T-helper 1 cell treated with Interleukin-12 subunit alpha and Interleukin-12 subunit beta and Interleukin-4 antibody, amounts not matched to agents 30 μg/mL and 1 μg/mL, for 36 hours (primary cell): ENCODE measurements around the gene ZNF146.
"Not testable (repeated sequence)": the region's sequence is repeated elsewhere in the genome, so short reads cannot be mapped to it uniquely, and the experiment has no call there.

Source experiments
- H3K27ac Mint-ChIP-seq: one replicate; pipeline ENCODE4 v1.8.0; 2021; ENCODE audit warnings: mild to moderate bottlenecking, mixed read lengths
- H3K27me3 Mint-ChIP-seq: one replicate; pipeline ENCODE4 v1.8.0; 2021; ENCODE audit warnings: low read depth, mixed read lengths
- H3K36me3 Mint-ChIP-seq: one replicate; pipeline ENCODE4 v1.8.0; 2021; ENCODE audit warnings: low read depth, mixed read lengths
- H3K4me1 Mint-ChIP-seq: one replicate; pipeline ENCODE4 v1.8.0; 2021; ENCODE audit warnings: low read depth, mixed read lengths
- H3K4me3 Mint-ChIP-seq: one replicate; pipeline ENCODE4 v1.8.0; 2021; ENCODE audit warnings: mild to moderate bottlenecking, moderate library complexity, mixed read lengths
- H3K9me3 Mint-ChIP-seq: one replicate; pipeline ENCODE4 v1.8.0; 2021; ENCODE audit warnings: mixed read lengths

Gene ZNF146

GRCh38 chr19:36214386-36215275, at the start of gene ZNF146, which contains the start of gene ZNF565:
Gene ZNF146, plus strand, starts transcription at chr19:36215106. Its CDS starts 21,335 bp downstream, at chr19:36236441.
Gene ZNF565, minus strand, starts transcription at chr19:36214665. Its CDS starts 12,680 bp downstream, at chr19:36201985.
- peaks cover 6% of the 10 kb centered on the region for H3K4me1 Mint-ChIP-seq
- no peak within 1 kb of the TSS for H3K27ac Mint-ChIP-seq
- H3K27me3 Mint-ChIP-seq: no peaks in the 10 kb centered on the region
- peaks cover 13% of the 10 kb centered on the region for H3K36me3 Mint-ChIP-seq
- H3K9me3 Mint-ChIP-seq: peaks cover 11% of the 10 kb centered on the region
- H3K4me3 Mint-ChIP-seq: no peak within 1 kb of the TSS

- H3K27ac Mint-ChIP-seq: no peak overlapping the region
- H3K9me3 Mint-ChIP-seq: no peaks in the 10 kb centered on the region
- peaks cover 4% of the 10 kb centered on the region for H3K4me1 Mint-ChIP-seq
- peaks cover 2% of the 10 kb centered on the region for H3K36me3 Mint-ChIP-seq
- H3K4me3 Mint-ChIP-seq: no peak overlapping the region
- no peaks in the 10 kb centered on the region for H3K27me3 Mint-ChIP-seq
Observed at GRCh38 chr19:36169084-36169760, 45.7 kb upstream of the ZNF146 start.

- no peak overlapping the region for H3K27ac Mint-ChIP-seq
- peaks cover 3% of the 10 kb centered on the region for H3K36me3 Mint-ChIP-seq
- H3K27me3 Mint-ChIP-seq: no peaks in the 10 kb centered on the region
- H3K9me3 Mint-ChIP-seq: no peaks in the 10 kb centered on the region
- H3K4me1 Mint-ChIP-seq: peaks cover 6% of the 10 kb centered on the region
- no peak overlapping the region for H3K4me3 Mint-ChIP-seq
Observed at GRCh38 chr19:36172852-36173251, 42.1 kb upstream of the ZNF146 start.

- H3K4me3 Mint-ChIP-seq, H3K27me3 Mint-ChIP-seq, H3K27ac Mint-ChIP-seq, H3K36me3 Mint-ChIP-seq, H3K4me1 Mint-ChIP-seq, H3K9me3 Mint-ChIP-seq: not testable (repeated sequence)
Observed at GRCh38 chr19:36173846-36174245, 41.1 kb upstream of the ZNF146 start.

GRCh38 chr19:36179077-36179476, 35.8 kb upstream of the ZNF146 start:
- not testable (repeated sequence) for H3K9me3 Mint-ChIP-seq, H3K27ac Mint-ChIP-seq, H3K4me3 Mint-ChIP-seq, H3K36me3 Mint-ChIP-seq, H3K27me3 Mint-ChIP-seq, H3K4me1 Mint-ChIP-seq

GRCh38 chr19:36182612-36183244, 32.2 kb upstream of the ZNF146 start:
- no peaks in the 10 kb centered on the region for H3K4me1 Mint-ChIP-seq
- H3K27me3 Mint-ChIP-seq: no peaks in the 10 kb centered on the region
- no peaks in the 10 kb centered on the region for H3K36me3 Mint-ChIP-seq
- H3K4me3 Mint-ChIP-seq: no peak overlapping the region
- no peaks in the 10 kb centered on the region for H3K9me3 Mint-ChIP-seq
- H3K27ac Mint-ChIP-seq: no peak overlapping the region

GRCh38 chr19:36183245-36183628, 31.7 kb upstream of the ZNF146 start:
- H3K36me3 Mint-ChIP-seq: no peaks in the 10 kb centered on the region
- H3K9me3 Mint-ChIP-seq: no peaks in the 10 kb centered on the region
- no peak overlapping the region for H3K4me3 Mint-ChIP-seq
- no peaks in the 10 kb centered on the region for H3K4me1 Mint-ChIP-seq
- H3K27me3 Mint-ChIP-seq: no peaks in the 10 kb centered on the region
- no peak overlapping the region for H3K27ac Mint-ChIP-seq

- not testable (repeated sequence) for H3K4me1 Mint-ChIP-seq, H3K36me3 Mint-ChIP-seq, H3K9me3 Mint-ChIP-seq, H3K27me3 Mint-ChIP-seq, H3K4me3 Mint-ChIP-seq, H3K27ac Mint-ChIP-seq
Observed at GRCh38 chr19:36186722-36187121, 28.2 kb upstream of the ZNF146 start.

GRCh38 chr19:36196249-36196648, 18.7 kb upstream of the ZNF146 start:
- Mint-ChIP-seq H3K4me3 (no peak overlapping the region), H3K27me3 (no peaks in the 10 kb centered on the region), H3K9me3 (no peaks in the 10 kb centered on the region), H3K36me3 (peaks cover 5% of the 10 kb centered on the region), H3K4me1 (no peaks in the 10 kb centered on the region), H3K27ac (no peak overlapping the region)

GRCh38 chr19:36198119-36198518, 16.8 kb upstream of the ZNF146 start:
- peaks cover 5% of the 10 kb centered on the region for H3K36me3 Mint-ChIP-seq
- H3K4me3 Mint-ChIP-seq: no peak overlapping the region
- no peaks in the 10 kb centered on the region for H3K9me3 Mint-ChIP-seq
- no peaks in the 10 kb centered on the region for H3K27me3 Mint-ChIP-seq
- H3K4me1 Mint-ChIP-seq: no peaks in the 10 kb centered on the region
- H3K27ac Mint-ChIP-seq: no peak overlapping the region

GRCh38 chr19:36201684-36202083, 13.2 kb upstream of the ZNF146 start:
- Mint-ChIP-seq H3K4me1 (no peaks in the 10 kb centered on the region), H3K27ac (no peak overlapping the region), H3K4me3 (no peak overlapping the region), H3K9me3 (no peaks in the 10 kb centered on the region), H3K27me3 (no peaks in the 10 kb centered on the region), H3K36me3 (peaks cover 5% of the 10 kb centered on the region)

- no peaks in the 10 kb centered on the region for H3K4me1 Mint-ChIP-seq
- no peak overlapping the region for H3K4me3 Mint-ChIP-seq
- no peak overlapping the region for H3K27ac Mint-ChIP-seq
- peaks cover 3% of the 10 kb centered on the region for H3K36me3 Mint-ChIP-seq
- no peaks in the 10 kb centered on the region for H3K9me3 Mint-ChIP-seq
- H3K27me3 Mint-ChIP-seq: no peaks in the 10 kb centered on the region
Observed at GRCh38 chr19:36203293-36203692, 11.6 kb upstream of the ZNF146 start.

- Mint-ChIP-seq H3K9me3 (no peaks in the 10 kb centered on the region), H3K4me3 (no peak overlapping the region), H3K27ac (no peak overlapping the region), H3K27me3 (no peaks in the 10 kb centered on the region), H3K36me3 (peaks cover 2% of the 10 kb centered on the region), H3K4me1 (no peaks in the 10 kb centered on the region)
Observed at GRCh38 chr19:36207605-36208252, 7.2 kb upstream of the ZNF146 start.

- H3K9me3 Mint-ChIP-seq: no peaks in the 10 kb centered on the region
- H3K27ac Mint-ChIP-seq: no peak overlapping the region
Observed at GRCh38 chr19:36209372-36209771, 5.5 kb upstream of the ZNF146 start.

More at GRCh38 chr19:36209372-36209771, 5.5 kb upstream of the ZNF146 start:
- no peaks in the 10 kb centered on the region for H3K36me3 Mint-ChIP-seq
- H3K4me1 Mint-ChIP-seq: no peaks in the 10 kb centered on the region
- no peaks in the 10 kb centered on the region for H3K27me3 Mint-ChIP-seq
- H3K4me3 Mint-ChIP-seq: no peak overlapping the region
